Prostate gland (tissue), 2 donors: ENCODE data around the gene RALGDS. TPM values are rescaled to one million over a fixed set of nuclear protein-coding genes. Genes with fewer than 3 reads are reported as not detected.

Experiments
- DNase-seq: peaks from one replicate; pipeline ENCODE4 v3.0.0-alpha.2; 2019; ENCODE audit warnings: low spot score
- H3K27ac ChIP-seq, 2 donors: fragments of 200-600 bp; sonication (generic); 2 replicates each; pipeline ENCODE4 v1.5.1; 2017 to 2019
- H3K27me3 ChIP-seq: fragments of 200-600 bp; sonication (generic); replicated peaks from 2 replicates; pipeline ENCODE4 v1.5.1; 2019; ENCODE audit not compliant: insufficient read depth
- H3K36me3 ChIP-seq, 2 donors: fragments of 200-600 bp; sonication (generic); 1 replicate in 1 of 2; 2 replicates in 1 of 2; pipeline versions ENCODE4 v1.5.1 to v1.8.1; 2017 to 2019
- H3K4me1 ChIP-seq: fragments of 200-600 bp; sonication (generic); replicated peaks from 2 replicates; pipeline ENCODE4 v1.5.1; 2019
- H3K4me3 ChIP-seq, 2 donors: fragments of 200-600 bp; sonication (generic); 2 replicates each; pipeline ENCODE4 v1.5.1; 2017 to 2019
- H3K9me3 ChIP-seq: fragments of 200-600 bp; sonication (generic); 2 replicates; pipeline ENCODE4 v1.5.1; 2017
- CTCF ChIP-seq, 4 experiments: fragments of 200-600 bp in 2 of 4; fragments of 450-650 bp in 2 of 4; sonication (generic) in 2 of 4; IDR thresholded peaks; 1 replicate in 3 of 4; 2 replicates in 1 of 4; pipeline ENCODE4 v1.5.1; 2016 to 2019; ENCODE audit warnings: antibody characterized with exemption in 4 of 4, mild to moderate bottlenecking in 2 of 4, moderate library complexity in 2 of 4
- POLR2A ChIP-seq: fragments of 450-650 bp; IDR thresholded peaks from one replicate; pipeline ENCODE4 v1.6.1; 2016; ENCODE audit warnings: antibody characterized with exemption, mild to moderate bottlenecking
- POLR2AphosphoS5 ChIP-seq: sonication (generic); formaldehyde crosslinking; IDR thresholded peaks from one replicate; pipeline ENCODE4 v1.6.1; 2017; ENCODE audit warnings: antibody characterized with exemption
- WGBS: methylation state at CpG from one replicate; pipeline ENCODE4 v1.1.5; 2018; 5-methylcytosine and 5-hydroxymethylcytosine counted together
- intact Hi-C: fragments of 100-400 bp; cut with DNase I; formaldehyde crosslinking; loops from one replicate; pipeline ENCODE4 v1.14.2; 2022
- total RNA-seq, 2 donors: library from RNA; depleted of rRNA; stranded (reverse); fragments of >200 nt; gene quantifications; one replicate each; pipeline ENCODE4 v1.1.0, GENCODE V29; 2016

RALGDS gene
- total RNA-seq, 2 donors from 2014 or later: 49.6 to 77.4 TPM

GRCh38 chr9:133140174-133140505, 19.1 kb upstream of the RALGDS start:
- Histone ChIP-seq H3K9me3 (no peaks in the 10 kb centered on the region), H3K4me1 (peaks cover 10% of the 10 kb centered on the region), H3K27ac (no peak overlapping the region), H3K4me3 (no peak overlapping the region), H3K27me3 (no peaks in the 10 kb centered on the region), H3K36me3 (no peaks in the 10 kb centered on the region)
- no peak for DNase-seq
- WGBS: 82% methylated on average over 4 of the region's 4 CpGs
- TF ChIP-seq POLR2AphosphoS5 (no peak), CTCF (IDR thresholded peaks at IDR 0.05) (no peak), POLR2A (no peak)
- intact Hi-C loops: no loop called here

DNA sequence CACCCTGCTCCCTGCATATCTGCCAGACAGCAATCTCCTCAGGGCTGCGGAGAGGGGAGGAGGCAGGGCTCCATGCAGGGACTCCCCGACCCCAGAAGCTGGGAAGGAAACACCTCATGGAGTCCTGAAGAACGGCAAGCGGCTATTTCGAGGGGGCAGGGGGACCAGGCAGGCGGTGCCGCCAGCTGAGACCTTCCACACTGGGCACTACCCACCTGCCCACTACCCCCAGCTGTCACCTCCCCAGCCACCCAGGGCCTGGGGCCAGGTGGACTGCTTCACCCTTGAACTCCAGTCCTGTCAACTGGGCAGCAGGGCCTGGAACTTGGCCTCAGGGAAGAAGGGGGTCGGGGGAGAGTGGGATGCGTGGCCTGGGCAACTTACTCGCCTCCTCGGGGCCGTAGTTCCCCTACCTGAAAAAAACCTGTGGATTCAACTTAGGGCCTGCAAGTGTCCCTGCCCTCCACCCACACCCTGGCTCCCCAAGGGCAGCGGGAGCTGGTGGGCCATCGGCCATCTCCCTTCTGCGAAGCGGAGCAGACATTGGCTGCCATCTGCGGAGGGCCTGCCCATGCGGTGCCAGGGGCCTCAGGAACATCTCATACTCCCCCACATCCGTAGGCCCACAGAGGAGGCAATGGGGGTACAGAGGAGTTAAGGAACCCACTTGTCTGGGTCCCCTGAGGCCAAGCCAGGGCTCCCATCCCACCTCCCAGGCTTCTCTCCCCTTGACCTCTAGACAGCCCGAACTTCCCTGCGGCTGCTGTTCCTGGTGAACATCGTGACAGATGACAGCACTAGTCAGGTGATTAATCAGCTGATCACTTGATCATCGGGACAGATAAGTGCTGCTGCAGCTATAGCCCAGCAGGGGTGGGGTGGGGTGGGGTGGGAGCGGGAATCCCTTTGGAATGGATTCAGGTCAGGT, 18.5 kb upstream of the RALGDS start:
- H3K27me3 ChIP-seq: no peaks in the 10 kb centered on the region
- peaks cover 14% of the 10 kb centered on the region for H3K4me1 ChIP-seq
- no peak overlapping the region for H3K27ac ChIP-seq
- WGBS: 82% methylated on average over 22 of the region's 24 CpGs
- H3K36me3 ChIP-seq: no peaks in the 10 kb centered on the region
- no peaks in the 10 kb centered on the region for H3K9me3 ChIP-seq
- intact Hi-C loops: no loop called here
- DNase-seq: no peak
- no peak overlapping the region for H3K4me3 ChIP-seq
- no peak for TF ChIP-seq CTCF (IDR thresholded peaks at IDR 0.05)
- no peak for TF ChIP-seq POLR2A
- no peak for TF ChIP-seq POLR2AphosphoS5

GRCh38 chr9:133137451-133138231, 16.6 kb upstream of the RALGDS start:
- no peak overlapping the region for H3K4me3 ChIP-seq
- peaks cover 28% of the 10 kb centered on the region for H3K4me1 ChIP-seq
- peak; percentile 31 for DNase-seq
- TF ChIP-seq CTCF (IDR thresholded peaks at IDR 0.05): no peak
- TF ChIP-seq POLR2A: no peak
- no peak for TF ChIP-seq POLR2AphosphoS5
- peak overlapping the region; percentile 30 to 57 for H3K27ac ChIP-seq
- WGBS: 78% methylated on average over 16 of the region's 16 CpGs
- intact Hi-C loops: no loop called here
- H3K36me3 ChIP-seq: no peaks in the 10 kb centered on the region
- H3K9me3 ChIP-seq: no peaks in the 10 kb centered on the region
- no peaks in the 10 kb centered on the region for H3K27me3 ChIP-seq

DNA sequence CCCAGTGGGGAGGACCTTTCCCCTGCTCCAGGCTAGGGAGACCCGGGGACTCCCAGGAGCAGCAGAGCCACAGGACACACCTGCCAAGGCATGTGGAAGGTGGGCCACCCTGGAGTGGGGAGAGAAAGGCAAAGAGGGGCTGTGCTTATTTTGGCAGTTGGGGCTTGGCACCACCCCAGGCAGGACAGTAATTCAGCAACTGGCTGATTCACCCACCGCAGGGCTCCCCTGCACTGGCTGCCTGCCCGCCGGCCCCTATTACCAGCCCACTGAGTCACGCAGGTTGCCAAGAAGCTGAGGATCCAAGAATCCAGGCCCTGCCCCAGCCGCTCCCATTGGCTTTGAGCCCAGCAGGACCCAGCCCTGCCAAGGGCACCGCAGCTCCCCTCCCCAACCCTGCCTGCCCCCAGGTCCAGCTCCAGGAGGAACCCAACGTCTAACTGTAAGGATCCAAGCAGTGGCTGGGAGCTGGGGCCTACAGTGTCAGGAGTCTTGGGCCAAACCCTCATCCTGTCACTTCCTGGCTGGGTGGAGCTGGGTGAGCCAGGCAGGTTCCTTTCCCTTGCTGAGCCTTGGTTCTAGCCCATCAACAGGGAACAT, 14.2 kb upstream of the RALGDS start:
- Histone ChIP-seq H3K27ac (peak overlapping the region; percentile 82 to 89), H3K4me1 (peaks cover 28% of the 10 kb centered on the region), H3K27me3 (no peaks in the 10 kb centered on the region), H3K36me3 (no peaks in the 10 kb centered on the region), H3K4me3 (no peak overlapping the region), H3K9me3 (no peaks in the 10 kb centered on the region)
- WGBS: 6% methylated on average over 8 of the region's 8 CpGs
- TF ChIP-seq POLR2A (no peak), POLR2AphosphoS5 (peak; percentile 63)
- intact Hi-C loops: no loop called here
- peak; percentile 65 for DNase-seq
